WTC11 (cell line): ENCODE measurements around the gene TMEM235.

Experiments used
- AFF4 ChIP-seq: sonication (generic); formaldehyde crosslinking; IDR thresholded peaks from 2 replicates; pipeline ENCODE4 v1.8.1; 2023; ENCODE audit warnings: mild to moderate bottlenecking, missing genetic modification reagents, borderline replicate concordance
- ATF2 ChIP-seq: sonication (generic); formaldehyde crosslinking; IDR thresholded peaks from 2 replicates; pipeline ENCODE4 v1.8.1; 2022; ENCODE audit warnings: low read depth, missing genetic modification reagents, borderline replicate concordance
- ATF3 ChIP-seq: sonication (generic); formaldehyde crosslinking; conservative IDR thresholded peaks from 2 replicates; pipeline ENCODE4 v1.8.1; 2022; ENCODE audit warnings: mild to moderate bottlenecking, missing genetic modification reagents
- CTCF ChIP-seq: fragments of 200-600 bp; IDR thresholded peaks from 2 replicates; pipeline ENCODE4 v1.8.0; 2022; ENCODE audit warnings: antibody characterized with exemption
- IRF1 ChIP-seq: sonication (generic); formaldehyde crosslinking; IDR thresholded peaks from 2 replicates; pipeline ENCODE4 v1.8.0; 2023; ENCODE audit warnings: missing genetic modification reagents
- MAX ChIP-seq: sonication (generic); formaldehyde crosslinking; IDR thresholded peaks from 2 replicates; pipeline ENCODE4 v1.8.0; 2022; ENCODE audit warnings: mild to moderate bottlenecking, missing genetic modification reagents
- NR1H2 ChIP-seq: sonication (generic); formaldehyde crosslinking; IDR thresholded peaks from 2 replicates; pipeline ENCODE4 v1.9.0; 2021; ENCODE audit warnings: mild to moderate bottlenecking, moderate library complexity, missing genetic modification reagents
- NR2C2 ChIP-seq: sonication (generic); formaldehyde crosslinking; IDR thresholded peaks from 2 replicates; pipeline ENCODE4 v1.8.0; 2022; ENCODE audit warnings: mild to moderate bottlenecking, missing genetic modification reagents
- TEAD1 ChIP-seq: sonication (generic); formaldehyde crosslinking; IDR thresholded peaks from 2 replicates; pipeline ENCODE4 v1.8.0; 2022; ENCODE audit warnings: mild to moderate bottlenecking, missing genetic modification reagents
- TEAD4 ChIP-seq: sonication (generic); formaldehyde crosslinking; IDR thresholded peaks from 2 replicates; pipeline ENCODE4 v1.8.0; 2022; ENCODE audit warnings: mild to moderate bottlenecking, missing genetic modification reagents
- ZNF232 ChIP-seq: sonication (generic); formaldehyde crosslinking; IDR thresholded peaks from 2 replicates; pipeline ENCODE4 v1.8.0; 2022; ENCODE audit warnings: mild to moderate bottlenecking, missing genetic modification reagents
- TF ChIP-seq, protein P1 (sequence below): sonication (generic); formaldehyde crosslinking; IDR thresholded peaks from 2 replicates; pipeline ENCODE4 v1.8.1; 2023; ENCODE audit warnings: mild to moderate bottlenecking, missing genetic modification reagents
- TF ChIP-seq, protein P2 (sequence below): sonication (generic); formaldehyde crosslinking; IDR thresholded peaks from 2 replicates; pipeline ENCODE4 v1.8.0; 2023; ENCODE audit warnings: missing genetic modification reagents, mild to moderate bottlenecking, borderline replicate concordance

- TF ChIP-seq CTCF (no peak), ATF2 (CRISPR knock-in tag) (no peak), AFF4 (CRISPR knock-in tag) (no peak), NR1H2 (CRISPR knock-in tag) (no peak), ATF3 (CRISPR knock-in tag) (no peak), TEAD4 (CRISPR knock-in tag) (no peak), IRF1 (CRISPR knock-in tag) (no peak), ZNF232 (CRISPR knock-in tag) (no peak), MAX (CRISPR knock-in tag) (no peak), TEAD1 (CRISPR knock-in tag) (no peak), NR2C2 (no peak)
- TF ChIP-seq, protein P1, sequence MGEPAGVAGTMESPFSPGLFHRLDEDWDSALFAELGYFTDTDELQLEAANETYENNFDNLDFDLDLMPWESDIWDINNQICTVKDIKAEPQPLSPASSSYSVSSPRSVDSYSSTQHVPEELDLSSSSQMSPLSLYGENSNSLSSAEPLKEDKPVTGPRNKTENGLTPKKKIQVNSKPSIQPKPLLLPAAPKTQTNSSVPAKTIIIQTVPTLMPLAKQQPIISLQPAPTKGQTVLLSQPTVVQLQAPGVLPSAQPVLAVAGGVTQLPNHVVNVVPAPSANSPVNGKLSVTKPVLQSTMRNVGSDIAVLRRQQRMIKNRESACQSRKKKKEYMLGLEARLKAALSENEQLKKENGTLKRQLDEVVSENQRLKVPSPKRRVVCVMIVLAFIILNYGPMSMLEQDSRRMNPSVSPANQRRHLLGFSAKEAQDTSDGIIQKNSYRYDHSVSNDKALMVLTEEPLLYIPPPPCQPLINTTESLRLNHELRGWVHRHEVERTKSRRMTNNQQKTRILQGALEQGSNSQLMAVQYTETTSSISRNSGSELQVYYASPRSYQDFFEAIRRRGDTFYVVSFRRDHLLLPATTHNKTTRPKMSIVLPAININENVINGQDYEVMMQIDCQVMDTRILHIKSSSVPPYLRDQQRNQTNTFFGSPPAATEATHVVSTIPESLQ (CRISPR knock-in tag): no peak
- TF ChIP-seq, protein P2, sequence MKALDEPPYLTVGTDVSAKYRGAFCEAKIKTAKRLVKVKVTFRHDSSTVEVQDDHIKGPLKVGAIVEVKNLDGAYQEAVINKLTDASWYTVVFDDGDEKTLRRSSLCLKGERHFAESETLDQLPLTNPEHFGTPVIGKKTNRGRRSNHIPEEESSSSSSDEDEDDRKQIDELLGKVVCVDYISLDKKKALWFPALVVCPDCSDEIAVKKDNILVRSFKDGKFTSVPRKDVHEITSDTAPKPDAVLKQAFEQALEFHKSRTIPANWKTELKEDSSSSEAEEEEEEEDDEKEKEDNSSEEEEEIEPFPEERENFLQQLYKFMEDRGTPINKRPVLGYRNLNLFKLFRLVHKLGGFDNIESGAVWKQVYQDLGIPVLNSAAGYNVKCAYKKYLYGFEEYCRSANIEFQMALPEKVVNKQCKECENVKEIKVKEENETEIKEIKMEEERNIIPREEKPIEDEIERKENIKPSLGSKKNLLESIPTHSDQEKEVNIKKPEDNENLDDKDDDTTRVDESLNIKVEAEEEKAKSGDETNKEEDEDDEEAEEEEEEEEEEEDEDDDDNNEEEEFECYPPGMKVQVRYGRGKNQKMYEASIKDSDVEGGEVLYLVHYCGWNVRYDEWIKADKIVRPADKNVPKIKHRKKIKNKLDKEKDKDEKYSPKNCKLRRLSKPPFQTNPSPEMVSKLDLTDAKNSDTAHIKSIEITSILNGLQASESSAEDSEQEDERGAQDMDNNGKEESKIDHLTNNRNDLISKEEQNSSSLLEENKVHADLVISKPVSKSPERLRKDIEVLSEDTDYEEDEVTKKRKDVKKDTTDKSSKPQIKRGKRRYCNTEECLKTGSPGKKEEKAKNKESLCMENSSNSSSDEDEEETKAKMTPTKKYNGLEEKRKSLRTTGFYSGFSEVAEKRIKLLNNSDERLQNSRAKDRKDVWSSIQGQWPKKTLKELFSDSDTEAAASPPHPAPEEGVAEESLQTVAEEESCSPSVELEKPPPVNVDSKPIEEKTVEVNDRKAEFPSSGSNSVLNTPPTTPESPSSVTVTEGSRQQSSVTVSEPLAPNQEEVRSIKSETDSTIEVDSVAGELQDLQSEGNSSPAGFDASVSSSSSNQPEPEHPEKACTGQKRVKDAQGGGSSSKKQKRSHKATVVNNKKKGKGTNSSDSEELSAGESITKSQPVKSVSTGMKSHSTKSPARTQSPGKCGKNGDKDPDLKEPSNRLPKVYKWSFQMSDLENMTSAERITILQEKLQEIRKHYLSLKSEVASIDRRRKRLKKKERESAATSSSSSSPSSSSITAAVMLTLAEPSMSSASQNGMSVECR (CRISPR knock-in tag): no peak
Measured at GRCh38 chr17:78259192-78259554, 27.7 kb downstream of the TMEM235 start.
